Kidney (tissue), 14 donors: ENCODE data around the gene CERS1. TPM values are rescaled to one million over a fixed set of nuclear protein-coding genes. Genes with fewer than 3 reads are reported as not detected.
A peak's percentile ranks its signal among the peaks of the same experiment; 100 is the strongest.

Source experiments
- DNase-seq, 5 donors: peaks; one replicate each; pipeline ENCODE4 v3.0.0-alpha.2; 2013 to 2020
- FAIRE-seq: peaks from 2 replicates; lab custom pipeline; 2012; peaks lifted over from hg19 to GRCh38; lab: Jason Lieb, UNC
- H3K27ac ChIP-seq, 2 donors: one replicate each; pipeline ENCODE4 v1.7.0; 2013; ENCODE audit warnings: low read depth in 2 of 2, low read length in 2 of 2, inconsistent platforms in 1 of 2
- H3K27me3 ChIP-seq: one replicate; pipeline ENCODE4 v1.7.1; 2013; ENCODE audit warnings: low read length, inconsistent platforms; ENCODE audit not compliant: control insufficient read depth, insufficient read depth
- H3K36me3 ChIP-seq, 3 donors: one replicate each; pipeline versions ENCODE4 v1.7.0 to v1.7.1; 2013; ENCODE audit warnings: low read length in 3 of 3, control low read depth in 1 of 3, inconsistent platforms in 1 of 3; ENCODE audit not compliant: insufficient read depth in 3 of 3, control insufficient read depth in 2 of 3
- H3K4me1 ChIP-seq, 3 donors: one replicate each; pipeline versions ENCODE4 v1.7.0 to v1.7.1; 2013; ENCODE audit warnings: low read length in 3 of 3, inconsistent platforms in 1 of 3, low read depth in 1 of 3; ENCODE audit not compliant: control insufficient read depth in 2 of 3, insufficient read depth in 2 of 3
- H3K4me3 ChIP-seq, 3 donors: one replicate each; pipeline versions ENCODE4 v1.7.0 to v1.8.1; 2013; ENCODE audit warnings: low read length in 3 of 3, control low read depth in 1 of 3, inconsistent platforms in 1 of 3
- H3K9ac ChIP-seq, 3 donors: one replicate each; pipeline versions ENCODE4 v1.7.0 to v1.7.1; 2013; ENCODE audit warnings: low read length in 3 of 3, control low read depth in 1 of 3, inconsistent platforms in 1 of 3
- H3K9me3 ChIP-seq, 3 donors: one replicate each; pipeline versions ENCODE4 v1.7.0 to v1.7.1; 2013; ENCODE audit warnings: low read length in 3 of 3, control low read depth in 1 of 3, inconsistent platforms in 1 of 3; ENCODE audit not compliant: control insufficient read depth in 2 of 3, insufficient read depth in 1 of 3
- intact Hi-C: fragments of 100-400 bp; cut with DNase I; formaldehyde crosslinking; loops from one replicate; pipeline ENCODE4 v1.11.1; 2022
- polyA plus RNA-seq: library from polyadenylated mRNA; stranded (reverse); fragments of 350-450 nt; fragmentation: Illumina TruSeq; extraction: RNeasy Lipid Tissue Mini Kit (QIAGEN cat#74804); gene quantifications from one replicate; pipeline ENCODE4 v1.2.3, GENCODE V29; 2014; ENCODE audit warnings: low read depth, low replicate concordance; ENCODE audit not compliant: insufficient read depth
- total RNA-seq: library from RNA; stranded (reverse); fragmentation: NEBNext Ultra II Directional; extraction: Animal tissue kit (Norgen Biotek cat#: 25700); gene quantifications from one replicate; pipeline ENCODE4 v1.2.1, GENCODE V29; 2021
- TF ChIP-seq, protein P1 (sequence below): IDR thresholded peaks from 3 replicates; pipeline ENCODE4 v1.5.1; 2012; ENCODE audit warnings: mild to moderate bottlenecking, moderate library complexity, borderline replicate concordance; ENCODE audit not compliant: insufficient read depth; ENCODE audit errors: extremely low read depth
- donor health status: control.
- donor health status: control.
- donor health status: control.
- donor health status: control.
- donor health status: control.
- donor health status: DM: yes; HTN: yes; CAD: no.
- donor health status: Normal renal cell carcinoma (clear cell type).

Gene CERS1
- total and polyA plus RNA-seq, 2 donors from 2014 or later: 0.50 TPM; not detected in 1

- Histone ChIP-seq H3K4me3 (no peak overlapping the region), H3K9ac (no peak overlapping the region), H3K9me3 (no peaks in the 10 kb centered on the region), H3K36me3 (peaks cover 0 to 6% (median 2%) of the 10 kb centered on the region in 3 donors), H3K4me1 (no peaks in the 10 kb centered on the region), H3K27me3 (no peaks in the 10 kb centered on the region), H3K27ac (no peak overlapping the region)
- TF ChIP-seq, protein P1, sequence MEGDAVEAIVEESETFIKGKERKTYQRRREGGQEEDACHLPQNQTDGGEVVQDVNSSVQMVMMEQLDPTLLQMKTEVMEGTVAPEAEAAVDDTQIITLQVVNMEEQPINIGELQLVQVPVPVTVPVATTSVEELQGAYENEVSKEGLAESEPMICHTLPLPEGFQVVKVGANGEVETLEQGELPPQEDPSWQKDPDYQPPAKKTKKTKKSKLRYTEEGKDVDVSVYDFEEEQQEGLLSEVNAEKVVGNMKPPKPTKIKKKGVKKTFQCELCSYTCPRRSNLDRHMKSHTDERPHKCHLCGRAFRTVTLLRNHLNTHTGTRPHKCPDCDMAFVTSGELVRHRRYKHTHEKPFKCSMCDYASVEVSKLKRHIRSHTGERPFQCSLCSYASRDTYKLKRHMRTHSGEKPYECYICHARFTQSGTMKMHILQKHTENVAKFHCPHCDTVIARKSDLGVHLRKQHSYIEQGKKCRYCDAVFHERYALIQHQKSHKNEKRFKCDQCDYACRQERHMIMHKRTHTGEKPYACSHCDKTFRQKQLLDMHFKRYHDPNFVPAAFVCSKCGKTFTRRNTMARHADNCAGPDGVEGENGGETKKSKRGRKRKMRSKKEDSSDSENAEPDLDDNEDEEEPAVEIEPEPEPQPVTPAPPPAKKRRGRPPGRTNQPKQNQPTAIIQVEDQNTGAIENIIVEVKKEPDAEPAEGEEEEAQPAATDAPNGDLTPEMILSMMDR: no peak
- peak; percentile 60 to 90 (median 76) for DNase-seq
- no peak for FAIRE-seq
- intact Hi-C loops: no loop called here
Measured at GRCh38 chr19:18932216-18932841, 36.4 kb upstream of the CERS1 start.

- TF ChIP-seq, protein P1: no peak
- DNase-seq: no peak
Measured at GRCh38 chr19:18931316-18932162, 35.6 kb upstream of the CERS1 start.

GRCh38 chr19:18929311-18929710, 33.4 kb upstream of the CERS1 start:
- no peaks in the 10 kb centered on the region for H3K27me3 ChIP-seq
- intact Hi-C loops: no loop called here
- no peaks in the 10 kb centered on the region for H3K9me3 ChIP-seq
- H3K27ac ChIP-seq: no peak overlapping the region
- no peaks in the 10 kb centered on the region for H3K4me1 ChIP-seq
- FAIRE-seq (no peak), DNase-seq (no peak)
- no peak overlapping the region for H3K9ac ChIP-seq
- peaks cover 0 to 15% (median 14%) of the 10 kb centered on the region in 3 donors for H3K36me3 ChIP-seq
- TF ChIP-seq, protein P1: no peak
- H3K4me3 ChIP-seq: no peak overlapping the region

More at GRCh38 chr19:18931316-18932162, 35.6 kb upstream of the CERS1 start:
- no peak for FAIRE-seq
- Histone ChIP-seq H3K4me1 (no peaks in the 10 kb centered on the region), H3K4me3 (no peak overlapping the region), H3K27me3 (no peaks in the 10 kb centered on the region), H3K9me3 (no peaks in the 10 kb centered on the region), H3K27ac (no peak overlapping the region), H3K36me3 (peaks cover 0 to 6% (median 3%) of the 10 kb centered on the region in 3 donors), H3K9ac (no peak overlapping the region)
- intact Hi-C loops: no loop called here
